GM21360 (cell line): ENCODE measurements around the gene AUH.

Experiments
- ATAC-seq: cut with Tn5 transposase; IDR thresholded peaks from one replicate; pipeline ENCODE4 v1.9.1; 2021; ENCODE audit warnings: mild to moderate bottlenecking, moderate library complexity; ENCODE audit not compliant: unreplicated experiment

The AUH gene

GRCh38 chr9:91298311-91298710 lies 63.4 kb downstream of the AUH start:
- ATAC-seq: no peak

DNA sequence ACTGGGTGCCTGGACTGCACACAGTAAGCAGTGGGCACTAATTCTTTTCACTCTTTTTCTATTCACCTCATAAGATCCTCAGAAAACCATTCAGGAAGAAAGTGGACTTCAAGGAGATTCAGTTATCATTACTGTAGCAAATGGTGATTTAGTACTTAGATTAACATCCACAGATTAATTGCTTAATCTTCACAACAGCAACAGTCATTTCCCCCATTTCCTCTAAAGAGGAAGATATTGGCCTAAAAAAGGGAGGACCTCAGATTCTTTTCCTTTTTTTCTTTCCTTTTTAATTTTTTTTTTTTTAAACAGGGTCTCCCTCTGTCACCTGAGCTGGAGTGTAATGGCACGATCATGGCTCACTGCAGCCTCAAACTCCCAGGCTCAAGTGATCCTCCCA lies 64.4 kb downstream of the AUH start:
- ATAC-seq: no peak

- ATAC-seq: no peak
Measured at GRCh38 chr9:91296354-91296753, 65.4 kb downstream of the AUH start.

GRCh38 chr9:91295357-91295756 lies 66.4 kb downstream of the AUH start:
- ATAC-seq: no peak

DNA sequence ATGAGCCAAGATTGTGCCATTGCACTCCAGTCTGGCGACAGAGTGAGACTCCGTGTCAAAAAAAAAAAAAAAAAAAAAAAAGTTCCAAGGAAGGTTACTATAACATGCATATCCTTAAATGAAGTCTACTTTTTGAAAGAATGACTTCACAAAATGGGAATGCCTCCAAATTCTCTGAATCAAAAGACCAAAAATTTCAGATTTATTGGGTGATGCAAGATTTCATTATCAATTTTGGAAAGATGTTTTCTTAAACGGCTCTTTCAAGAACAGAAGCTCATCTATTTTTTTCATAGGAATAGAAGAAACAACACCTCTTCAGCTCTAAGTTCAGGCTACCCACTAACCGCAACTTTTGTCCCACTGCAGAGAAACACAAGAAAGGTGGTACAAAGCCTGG lies 69.9 kb downstream of the AUH start:
- no peak for ATAC-seq

GRCh38 chr9:91289244-91289643 lies 72.5 kb downstream of the AUH start:
- ATAC-seq: no peak

DNA sequence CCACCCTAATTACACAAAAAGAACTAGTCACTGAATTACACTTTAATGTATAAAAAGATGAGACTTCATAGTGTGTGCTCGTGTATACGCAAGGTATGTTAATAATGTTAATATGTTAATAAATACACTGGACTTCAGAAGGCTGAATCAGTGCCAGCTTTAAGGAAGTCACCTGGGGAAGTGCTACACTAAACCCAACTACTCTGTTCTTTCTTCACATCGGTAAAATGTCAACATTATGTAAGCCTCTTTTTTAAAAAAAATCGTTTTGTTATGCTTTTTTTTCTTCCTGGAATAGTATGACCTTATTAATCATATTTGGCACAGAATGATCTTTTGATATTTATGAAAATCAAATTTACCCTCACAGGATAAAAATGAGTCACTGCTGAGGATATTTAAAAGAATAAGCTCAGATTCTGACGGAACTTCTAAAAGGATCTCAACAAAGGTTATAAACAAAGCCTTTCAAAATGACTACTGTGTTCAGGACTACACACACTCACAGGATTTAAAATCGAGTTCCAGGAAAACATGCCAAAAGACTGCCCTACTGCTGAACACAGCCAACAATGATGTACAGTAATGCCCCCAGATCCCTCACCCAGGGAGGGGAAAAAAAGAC lies 75.9 kb downstream of the AUH start:
- no peak for ATAC-seq

DNA sequence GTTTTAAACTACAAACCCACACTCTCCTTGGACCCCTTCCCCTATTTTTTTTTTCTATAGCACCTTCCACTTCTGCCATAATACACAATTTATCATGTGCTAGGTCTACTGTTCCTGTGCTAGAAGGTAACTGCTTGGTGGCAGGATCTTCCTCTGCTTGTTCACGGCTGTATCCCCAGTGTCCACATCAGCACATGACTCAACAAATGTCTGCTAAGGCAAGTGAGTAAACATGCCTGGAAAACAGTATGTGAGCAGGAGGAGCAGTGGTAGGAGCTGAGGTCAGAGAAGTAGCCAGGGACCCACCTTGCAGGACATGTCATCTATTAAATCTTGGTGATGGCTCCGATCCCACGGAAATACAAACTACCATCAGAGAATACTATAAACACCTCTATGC lies 79.4 kb downstream of the AUH start:
- no peak for ATAC-seq

- ATAC-seq: no peak
Measured at GRCh38 chr9:91279296-91280204, 82.2 kb downstream of the AUH start.

DNA sequence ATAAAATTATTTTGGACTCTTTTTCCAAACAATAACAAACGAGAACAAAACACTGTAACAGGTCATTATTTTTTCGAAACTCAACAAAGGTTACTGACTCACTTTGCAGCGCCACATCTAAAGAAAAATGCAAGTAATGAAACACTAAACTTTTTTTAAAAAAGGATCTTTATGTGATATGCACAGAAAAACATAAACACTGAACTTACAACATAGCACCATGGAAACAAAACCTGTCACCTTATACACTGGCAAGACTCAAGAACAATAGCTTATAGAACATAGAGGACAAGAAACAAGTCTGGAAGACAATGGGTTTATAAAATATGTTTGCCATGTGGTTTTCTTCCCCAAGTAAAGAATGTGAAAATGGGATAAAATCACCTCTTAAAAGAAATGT lies 85.2 kb downstream of the AUH start:
- ATAC-seq: no peak

DNA sequence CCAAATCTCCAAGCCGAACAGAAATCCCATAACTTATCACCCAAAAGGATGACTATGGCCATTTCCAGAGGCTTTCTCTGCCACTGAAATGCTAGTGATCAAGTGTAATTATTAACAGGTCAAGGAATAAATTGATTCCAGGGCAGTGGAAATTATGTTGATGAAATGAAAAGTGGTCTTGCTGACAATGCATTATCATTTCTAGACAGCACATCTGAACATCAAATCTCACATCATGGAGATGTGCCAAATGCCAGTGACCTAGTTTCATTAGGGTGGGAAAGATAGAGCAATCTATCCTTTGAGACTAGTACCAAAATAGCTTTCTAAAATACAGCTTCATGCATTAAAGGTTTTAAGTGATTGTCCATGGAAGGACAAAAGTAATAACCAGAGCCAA lies 86.1 kb downstream of the AUH start:
- ATAC-seq: no peak

GRCh38 chr9:91274949-91275492 lies 86.7 kb downstream of the AUH start:
- no peak for ATAC-seq

DNA sequence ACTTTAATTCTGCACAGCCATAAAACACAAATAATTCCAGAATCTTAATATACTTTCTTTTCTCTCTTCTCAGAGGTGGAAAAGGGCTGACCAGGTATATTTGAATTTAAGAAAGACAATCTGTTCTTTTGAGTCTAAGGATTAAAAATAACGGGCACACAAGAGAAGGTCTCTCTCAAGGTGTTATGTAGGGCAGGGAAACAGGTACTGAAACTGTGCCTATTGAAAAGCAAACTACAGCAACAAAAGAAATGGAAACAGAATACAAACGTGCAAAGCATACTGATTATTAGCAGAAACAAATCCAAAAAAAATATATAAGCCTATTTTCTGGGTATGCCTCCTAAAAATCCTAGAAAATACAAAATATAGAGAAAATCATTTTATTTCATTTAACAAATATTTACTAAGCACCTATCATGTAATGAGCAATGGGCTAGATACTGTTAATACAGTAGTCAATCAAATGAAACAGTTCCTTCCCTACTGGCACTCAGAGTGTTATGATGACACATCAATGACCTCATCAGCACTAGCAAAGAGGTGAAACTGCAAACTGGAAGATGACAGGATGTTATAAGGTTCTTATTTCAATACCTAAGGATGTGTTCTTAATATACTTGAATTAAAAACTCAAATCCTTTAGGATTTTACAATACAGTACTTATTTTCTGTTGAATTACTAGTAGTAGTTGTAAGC lies 87.7 kb downstream of the AUH start:
- ATAC-seq: no peak

DNA sequence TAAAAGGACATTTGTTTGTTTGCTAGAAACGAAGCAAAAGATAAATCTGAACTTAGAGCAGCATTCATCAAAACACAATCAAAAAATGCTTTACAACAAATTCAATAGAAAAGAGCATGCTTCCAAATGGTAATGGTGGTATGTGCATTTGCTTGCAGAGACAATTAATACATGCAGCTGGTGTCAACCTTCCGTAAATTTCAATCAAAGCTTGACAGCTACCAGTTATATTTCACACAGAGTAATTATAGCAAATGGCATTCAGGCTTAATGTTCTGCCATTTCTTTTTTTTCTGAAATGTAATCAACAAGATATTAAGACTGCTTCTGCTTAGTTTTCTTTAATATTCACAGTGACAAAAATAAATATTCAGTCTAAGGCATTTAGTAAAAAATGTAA lies 90.6 kb downstream of the AUH start:
- ATAC-seq: no peak

GRCh38 chr9:91269907-91270491 lies 91.7 kb downstream of the AUH start:
- ATAC-seq: no peak

DNA sequence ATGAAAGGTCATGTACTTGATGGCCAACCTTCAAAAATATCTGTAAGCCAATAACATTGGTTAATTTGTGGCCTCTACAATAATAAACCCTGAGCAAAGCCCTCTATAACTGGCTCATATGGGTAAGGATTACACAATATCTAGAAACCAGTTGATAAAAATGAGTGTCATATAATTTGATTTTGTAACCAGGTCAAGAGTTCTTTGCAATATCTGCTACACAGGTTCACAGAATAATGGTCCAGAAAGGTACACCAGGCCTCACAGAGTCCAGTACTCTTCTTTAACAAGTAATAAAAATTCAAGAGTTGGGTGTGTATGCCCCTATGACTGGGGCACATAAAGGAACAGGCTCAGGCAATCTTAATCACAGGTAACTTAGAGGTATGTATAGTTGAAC lies 95.3 kb downstream of the AUH start:
- ATAC-seq: no peak

DNA sequence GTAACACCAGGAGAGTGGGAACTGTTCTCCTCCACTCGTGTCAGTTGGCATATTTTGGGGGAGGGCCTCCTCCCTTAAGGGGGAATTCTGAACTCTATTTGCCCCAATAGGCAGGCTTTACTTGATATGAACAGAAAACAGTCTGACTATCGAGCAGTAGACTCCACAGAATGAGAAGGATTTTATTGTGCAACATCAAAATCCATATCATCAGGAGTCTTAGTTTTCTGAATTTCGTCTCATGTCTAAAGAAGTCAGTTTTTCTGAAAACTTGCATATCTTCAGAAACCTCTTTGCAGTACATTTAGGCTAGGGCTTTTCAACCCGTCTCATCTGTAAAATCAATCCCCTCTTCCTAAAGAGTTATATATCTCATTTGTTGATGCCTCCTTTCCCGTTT lies 96.2 kb downstream of the AUH start:
- no peak for ATAC-seq

DNA sequence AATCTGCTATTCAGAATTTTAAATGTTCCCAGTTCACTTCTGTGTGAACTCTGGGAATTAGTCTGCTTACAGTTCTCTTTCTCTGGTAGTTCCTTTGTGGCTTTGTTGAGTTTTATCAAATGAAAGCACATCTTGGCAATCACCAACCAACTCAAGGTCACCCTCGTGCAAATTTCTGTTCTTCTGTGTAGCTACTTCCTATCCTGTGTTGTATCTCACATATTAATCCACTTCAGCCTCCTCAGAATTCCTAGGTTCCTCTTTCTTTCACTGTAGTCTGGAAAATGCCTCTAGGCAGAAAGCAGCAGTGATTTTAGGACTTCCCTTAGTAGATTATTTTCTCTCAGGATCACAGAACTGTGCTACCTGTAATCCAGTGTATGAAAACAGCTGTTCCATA lies 100.3 kb downstream of the AUH start:
- no peak for ATAC-seq

DNA sequence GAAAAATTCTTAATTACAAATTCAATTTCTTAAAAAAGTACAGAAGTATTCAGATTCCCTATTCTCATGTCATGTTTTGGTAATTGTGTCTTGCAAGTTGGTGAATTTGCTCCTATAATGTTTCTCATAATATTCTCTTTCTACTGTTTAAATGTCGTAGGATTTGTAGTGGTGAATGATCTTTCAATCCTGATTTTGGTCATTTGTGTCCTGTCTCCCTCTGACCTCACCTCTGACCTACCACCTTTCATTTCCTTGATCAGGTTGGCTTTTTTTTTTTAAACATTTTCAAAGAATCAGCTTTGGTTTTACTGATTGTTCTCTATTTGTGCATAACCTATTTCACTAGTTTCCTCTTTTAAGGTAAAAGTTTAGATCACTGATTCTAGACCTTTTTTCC lies 102.6 kb downstream of the AUH start:
- ATAC-seq: no peak

- no peak for ATAC-seq
Measured at GRCh38 chr9:91258451-91258850, 103.3 kb downstream of the AUH start.

GRCh38 chr9:91256235-91256634 lies 105.5 kb downstream of the AUH start:
- ATAC-seq: no peak
